OCI-LY7 (cell line): Measurements from ENCODE around the gene LRTM1. TPM values are rescaled to one million over a fixed set of nuclear protein-coding genes. Genes with fewer than 3 reads are reported as not detected.

Experiments
- BruUV-seq: library from RNA; stranded (reverse); fragments of 400-500 nt; replicated peaks from 2 replicates; lab custom pipeline; 2021; lab: Mats Ljungman, UMichigan
- CTCF ChIA-PET: fragments of 300-600 bp; sonication (Branson Sonifier 250); formaldehyde crosslinking; loops from one replicate; lab custom pipeline; 2022; ENCODE audit warnings: antibody characterized with exemption; ENCODE audit not compliant: unreplicated experiment; lab: Charles Lee
- POLR2A ChIA-PET: fragments of 300-600 bp; sonication (Branson Sonifier 250); formaldehyde crosslinking; loops from one replicate; lab custom pipeline; 2022; ENCODE audit warnings: antibody characterized with exemption; lab: Charles Lee
- DNase-seq: peaks from one replicate; pipeline ENCODE4 v3.0.0-alpha.2; 2015; ENCODE audit warnings: low spot score
- H2AFZ ChIP-seq: fragments of 200-600 bp; sonication (generic), shearing (Covaris generic); 2 replicates; pipeline ENCODE4 v1.6.1; 2014; ENCODE audit warnings: mild to moderate bottlenecking, antibody characterized with exemption, low read length, moderate library complexity
- H3K27ac ChIP-seq: fragments of 200-600 bp; sonication (generic); 2 replicates; pipeline ENCODE4 v1.5.1; 2014; ENCODE audit warnings: mixed run types, low read depth, mild to moderate bottlenecking, moderate library complexity, low read length, inconsistent platforms; ENCODE audit not compliant: poor library complexity, severe bottlenecking
- H3K36me3 ChIP-seq: fragments of 200-600 bp; sonication (generic); 2 replicates; pipeline ENCODE4 v1.6.1; 2014; ENCODE audit warnings: mild to moderate bottlenecking, antibody characterized with exemption, low read length, moderate library complexity, mixed read lengths; ENCODE audit not compliant: insufficient read depth
- H3K4me1 ChIP-seq: fragments of 200-600 bp; sonication (generic); 2 replicates; pipeline ENCODE4 v1.5.1; 2014; ENCODE audit warnings: mild to moderate bottlenecking, low read length; ENCODE audit not compliant: insufficient read depth, poor library complexity, severe bottlenecking
- H3K4me2 ChIP-seq: fragments of 200-600 bp; sonication (generic); 2 replicates; pipeline ENCODE4 v1.6.1; 2014; ENCODE audit warnings: mild to moderate bottlenecking, low read length
- H3K4me3 ChIP-seq: fragments of 200-600 bp; sonication (generic); 2 replicates; pipeline ENCODE4 v1.5.1; 2014; ENCODE audit warnings: mild to moderate bottlenecking, low read depth, low read length; ENCODE audit not compliant: poor library complexity, severe bottlenecking
- H3K79me2 ChIP-seq: fragments of 200-600 bp; sonication (generic); 2 replicates; pipeline ENCODE4 v1.6.1; 2016; ENCODE audit warnings: low read depth, mild to moderate bottlenecking, low read length, moderate library complexity, mixed read lengths; ENCODE audit not compliant: insufficient read depth
- H3K9me2 ChIP-seq: fragments of 200-600 bp; sonication (generic); 2 replicates; pipeline ENCODE4 v1.6.1; 2016; ENCODE audit warnings: mild to moderate bottlenecking, low read length, mixed read lengths; ENCODE audit not compliant: insufficient read depth
- H3K9me3 ChIP-seq: fragments of 200-600 bp; sonication (generic); 2 replicates; pipeline ENCODE4 v1.6.1; 2014; ENCODE audit warnings: mild to moderate bottlenecking, mixed run types, low read length, mixed read lengths
- H4K20me1 ChIP-seq: fragments of 200-600 bp; sonication (generic); 2 replicates; pipeline ENCODE4 v1.6.1; 2014; ENCODE audit warnings: mild to moderate bottlenecking, antibody characterized with exemption, low read length, moderate library complexity, mixed read lengths; ENCODE audit not compliant: insufficient read depth
- EZH2phosphoT487 ChIP-seq: fragments of 200-600 bp; sonication (generic); IDR thresholded peaks from 2 replicates; pipeline ENCODE4 v1.6.1; 2018; ENCODE audit warnings: low read depth, borderline replicate concordance, mild to moderate bottlenecking, mixed run types, antibody characterized with exemption, low read length, moderate library complexity, mixed read lengths
- intact Hi-C: fragments of 100-400 bp; cut with micrococcal nuclease; formaldehyde crosslinking; loops from one replicate; pipeline ENCODE4 v1.10.0; 2022; ENCODE audit not compliant: unreplicated experiment
- total RNA-seq, 2 experiments: library from RNA; depleted of rRNA in 1 of 2; stranded (reverse); fragments of >200 nt in 1 of 2; shearing (Covaris generic) in 1 of 2; gene quantifications; 2 replicates each; pipeline ENCODE4 v1.2.3, GENCODE V29; 2014 to 2022
- TF ChIP-seq, protein P1 (sequence below): fragments of 200-600 bp; sonication (generic); conservative IDR thresholded peaks from 2 replicates; pipeline ENCODE4 v1.5.1; 2014; ENCODE audit warnings: mild to moderate bottlenecking, antibody characterized with exemption, low read length, moderate library complexity, mixed read lengths

LRTM1 gene
- total RNA-seq, 2 experiments from 2014 or later, result not detected

DNA sequence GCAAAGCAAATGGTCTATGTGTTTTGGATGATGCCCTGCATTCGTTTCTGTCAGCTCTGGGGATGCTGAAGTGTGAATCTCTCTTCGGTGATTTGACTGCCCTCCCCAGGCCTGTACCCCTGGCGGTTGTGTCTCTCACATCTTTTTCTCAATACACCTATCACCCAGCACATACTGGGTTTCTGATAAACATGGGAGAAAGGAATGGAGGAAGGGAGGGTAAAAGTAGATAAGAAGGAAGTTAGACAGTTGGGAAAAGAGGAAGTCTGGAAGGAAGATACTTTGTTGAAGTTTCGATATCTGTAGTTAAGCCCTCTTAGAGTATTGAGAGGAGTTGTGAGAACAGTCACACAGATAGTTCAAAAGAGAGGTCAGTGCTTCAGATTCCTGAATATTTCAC lies 35.8 kb upstream of the LRTM1 start:
- CTCF ChIA-PET, result no interaction called here
- TF ChIP-seq, protein P1, sequence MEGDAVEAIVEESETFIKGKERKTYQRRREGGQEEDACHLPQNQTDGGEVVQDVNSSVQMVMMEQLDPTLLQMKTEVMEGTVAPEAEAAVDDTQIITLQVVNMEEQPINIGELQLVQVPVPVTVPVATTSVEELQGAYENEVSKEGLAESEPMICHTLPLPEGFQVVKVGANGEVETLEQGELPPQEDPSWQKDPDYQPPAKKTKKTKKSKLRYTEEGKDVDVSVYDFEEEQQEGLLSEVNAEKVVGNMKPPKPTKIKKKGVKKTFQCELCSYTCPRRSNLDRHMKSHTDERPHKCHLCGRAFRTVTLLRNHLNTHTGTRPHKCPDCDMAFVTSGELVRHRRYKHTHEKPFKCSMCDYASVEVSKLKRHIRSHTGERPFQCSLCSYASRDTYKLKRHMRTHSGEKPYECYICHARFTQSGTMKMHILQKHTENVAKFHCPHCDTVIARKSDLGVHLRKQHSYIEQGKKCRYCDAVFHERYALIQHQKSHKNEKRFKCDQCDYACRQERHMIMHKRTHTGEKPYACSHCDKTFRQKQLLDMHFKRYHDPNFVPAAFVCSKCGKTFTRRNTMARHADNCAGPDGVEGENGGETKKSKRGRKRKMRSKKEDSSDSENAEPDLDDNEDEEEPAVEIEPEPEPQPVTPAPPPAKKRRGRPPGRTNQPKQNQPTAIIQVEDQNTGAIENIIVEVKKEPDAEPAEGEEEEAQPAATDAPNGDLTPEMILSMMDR, result no peak
- no peak for TF ChIP-seq EZH2phosphoT487
- Histone ChIP-seq H3K9me3 (no peaks in the 10 kb centered on the region), H3K27ac (no peak overlapping the region), H3K4me1 (no peaks in the 10 kb centered on the region), H2AFZ (no peak overlapping the region), H3K4me3 (no peak overlapping the region), H3K9me2 (no peaks in the 10 kb centered on the region), H3K36me3 (no peaks in the 10 kb centered on the region), H3K79me2 (no peaks in the 10 kb centered on the region), H4K20me1 (no peaks in the 10 kb centered on the region), H3K4me2 (no peak overlapping the region)
- no peak for DNase-seq
- intact Hi-C loops, result no loop called here
- BruUV-seq, result no TSS peak
- POLR2A ChIA-PET, result no interaction called here

GRCh38 chr3:54962200-54962599 lies 34.3 kb upstream of the LRTM1 start:
- Histone ChIP-seq H3K27ac (no peak overlapping the region), H3K36me3 (no peaks in the 10 kb centered on the region), H3K9me3 (no peaks in the 10 kb centered on the region), H3K9me2 (no peaks in the 10 kb centered on the region), H3K4me1 (no peaks in the 10 kb centered on the region), H4K20me1 (no peaks in the 10 kb centered on the region), H3K4me3 (no peak overlapping the region), H2AFZ (no peak overlapping the region), H3K4me2 (no peak overlapping the region), H3K79me2 (no peaks in the 10 kb centered on the region)
- ChIA-PET CTCF (no interaction called here), POLR2A (no interaction called here)
- TF ChIP-seq, protein P1, result no peak
- no peak for TF ChIP-seq EZH2phosphoT487
- no peak for DNase-seq
- intact Hi-C loops, result no loop called here
- no TSS peak for BruUV-seq

DNA sequence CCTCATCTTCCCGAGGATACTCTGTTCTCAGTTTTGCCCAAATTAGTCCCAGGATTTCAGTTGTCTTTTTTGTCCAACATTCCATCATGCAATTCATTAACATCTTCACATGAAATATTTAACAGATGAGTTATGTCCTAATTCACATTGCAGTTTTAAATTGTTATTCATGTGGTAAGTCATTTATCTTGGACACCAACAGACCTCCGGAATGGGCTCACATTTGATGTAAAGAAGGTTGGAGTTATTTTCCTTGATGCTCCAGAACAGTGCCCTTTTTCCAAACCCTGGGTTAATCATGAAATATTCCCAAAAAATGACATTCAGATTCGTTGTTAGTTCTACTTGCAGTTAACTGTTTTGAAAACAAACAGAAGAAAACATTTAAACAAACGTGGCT lies 32.8 kb upstream of the LRTM1 start:
- intact Hi-C loops, result no loop called here
- BruUV-seq, result no TSS peak
- Histone ChIP-seq H3K4me3 (no peak overlapping the region), H3K27ac (no peak overlapping the region), H4K20me1 (no peaks in the 10 kb centered on the region), H3K36me3 (no peaks in the 10 kb centered on the region), H3K9me2 (no peaks in the 10 kb centered on the region), H2AFZ (no peak overlapping the region), H3K4me2 (no peak overlapping the region), H3K79me2 (no peaks in the 10 kb centered on the region), H3K4me1 (no peaks in the 10 kb centered on the region), H3K9me3 (no peaks in the 10 kb centered on the region)
- TF ChIP-seq, protein P1, result no peak
- TF ChIP-seq EZH2phosphoT487, result no peak
- DNase-seq, result no peak
- CTCF ChIA-PET, result no interaction called here
- POLR2A ChIA-PET, result no interaction called here
